Nephron (organoid): ENCODE data around the gene GPC3.
"Not testable (repeated sequence)": the region's sequence is repeated elsewhere in the genome, so short reads cannot be mapped to it uniquely, and the experiment has no call there.

Experiments used
- H3K27ac Mint-ChIP-seq, 3 experiments: 2 replicates each; pipeline ENCODE4 v1.8.0; 2020; ENCODE audit warnings: mixed read lengths in 3 of 3, mild to moderate bottlenecking in 2 of 3, moderate library complexity in 1 of 3
- H3K27me3 Mint-ChIP-seq: 2 replicates; pipeline ENCODE4 v1.8.0; 2021; ENCODE audit warnings: low read depth, mild to moderate bottlenecking, moderate library complexity, mixed read lengths
- H3K36me3 Mint-ChIP-seq: 2 replicates; pipeline ENCODE4 v1.8.0; 2020; ENCODE audit warnings: low read depth, mixed read lengths
- H3K4me1 Mint-ChIP-seq: 2 replicates; pipeline ENCODE4 v1.8.0; 2020; ENCODE audit warnings: mixed read lengths
- H3K4me3 Mint-ChIP-seq, 3 experiments: 2 replicates each; pipeline ENCODE4 v1.8.0; 2020; ENCODE audit warnings: mild to moderate bottlenecking in 3 of 3, mixed read lengths in 3 of 3, moderate library complexity in 2 of 3
- H3K9me3 Mint-ChIP-seq: 2 replicates; pipeline ENCODE4 v1.8.0; 2020; ENCODE audit warnings: mixed read lengths
- CTCF ChIP-seq, 3 experiments: fragments of 200-600 bp; sonication (generic); IDR thresholded peaks; one replicate each; pipeline ENCODE4 v1.5.0; 2021; ENCODE audit warnings: antibody characterized with exemption in 3 of 3; ENCODE audit not compliant: unreplicated experiment in 3 of 3

The GPC3 gene

GRCh38 chrX:133991814-133992213 is 6.4 kb upstream of the GPC3 start:
- TF ChIP-seq CTCF (IDR thresholded peaks at IDR 0.05; ENCODE audit: unreplicated experiment in 3 of 3), result no peak
- Mint-ChIP-seq H3K27me3 (no peaks in the 10 kb centered on the region), H3K27ac (peak overlapping the region; percentile 79 to 93 (median 84)), H3K4me1 (peaks cover 76% of the 10 kb centered on the region), H3K9me3 (no peaks in the 10 kb centered on the region), H3K36me3 (no peaks in the 10 kb centered on the region), H3K4me3 (no peak overlapping the region)

- not testable (repeated sequence) for H3K27me3 Mint-ChIP-seq, H3K36me3 Mint-ChIP-seq, H3K9me3 Mint-ChIP-seq, H3K4me3 Mint-ChIP-seq
- H3K4me1 Mint-ChIP-seq, result peaks cover 71% of the 10 kb centered on the region
- H3K27ac Mint-ChIP-seq, result peak overlapping the region; percentile 79 to 93 (median 84)
These were observed 5.7 kb upstream of the GPC3 start for GRCh38 chrX:133991057-133991456.

- Mint-ChIP-seq H3K27me3 (peaks cover 3% of the 10 kb centered on the region), H3K9me3 (no peaks in the 10 kb centered on the region), H3K4me1 (peaks cover 64% of the 10 kb centered on the region), H3K27ac (peak overlapping the region; percentile 84 to 93 (median 93)), H3K36me3 (no peaks in the 10 kb centered on the region), H3K4me3 (peak overlapping the region in 2 of 3 experiments; percentile 29 to 35)
- no peak for TF ChIP-seq CTCF (IDR thresholded peaks at IDR 0.05; ENCODE audit: unreplicated experiment in 3 of 3)
These were observed 4.6 kb upstream of the GPC3 start for GRCh38 chrX:133989993-133990392.

GRCh38 chrX:133989490-133989889 is 4.1 kb upstream of the GPC3 start:
- Mint-ChIP-seq H3K27me3 (peaks cover 3% of the 10 kb centered on the region), H3K4me1 (peaks cover 59% of the 10 kb centered on the region), H3K9me3 (no peaks in the 10 kb centered on the region), H3K27ac (peak overlapping the region; percentile 84 to 93 (median 93)), H3K4me3 (peak overlapping the region in 2 of 3 experiments; percentile 2 to 31), H3K36me3 (no peaks in the 10 kb centered on the region)
- no peak for TF ChIP-seq CTCF (IDR thresholded peaks at IDR 0.05; ENCODE audit: unreplicated experiment in 3 of 3)

- no peaks in the 10 kb centered on the region for H3K9me3 Mint-ChIP-seq
These were observed 2.6 kb upstream of the GPC3 start for GRCh38 chrX:133988010-133988409.

GRCh38 chrX:133987188-133987587 is 1.8 kb upstream of the GPC3 start:
- Mint-ChIP-seq H3K36me3 (no peaks in the 10 kb centered on the region), H3K27ac (peak overlapping the region; percentile 42 to 73 (median 72)), H3K27me3 (peaks cover 3% of the 10 kb centered on the region), H3K9me3 (no peaks in the 10 kb centered on the region), H3K4me1 (peaks cover 66% of the 10 kb centered on the region), H3K4me3 (peak overlapping the region; percentile 5 to 70 (median 46))
- TF ChIP-seq CTCF (IDR thresholded peaks at IDR 0.05; ENCODE audit: unreplicated experiment in 3 of 3), result no peak

More at GRCh38 chrX:133988010-133988409, 2.6 kb upstream of the GPC3 start:
- Mint-ChIP-seq H3K36me3 (no peaks in the 10 kb centered on the region), H3K27ac (peak overlapping the region; percentile 42 to 73 (median 72)), H3K4me3 (peak overlapping the region in 2 of 3 experiments; percentile 2 to 6), H3K4me1 (peaks cover 63% of the 10 kb centered on the region), H3K27me3 (peaks cover 3% of the 10 kb centered on the region)
- TF ChIP-seq CTCF (IDR thresholded peaks at IDR 0.05; ENCODE audit: unreplicated experiment in 3 of 3), result no peak
